ENCODE data around the gene PSMG4. TPM values are rescaled to one million over a fixed set of nuclear protein-coding genes. Genes with fewer than 3 reads are reported as not detected.

Gene PSMG4
- total and polyA plus RNA-seq, 10 of the 15 experiments (the other 5 are each of a cell fraction or from before 2014, with no cell fraction given): 7.1 to 62.6 (median 29.8) TPM

- TF ChIP-seq ELK1 (IDR thresholded peaks at IDR 0.05; ENCODE audit: low read depth, low read length) (no peak), CEBPB (IDR thresholded peaks at IDR 0.05; ENCODE audit: borderline replicate concordance in 1 of 2, low read depth in 2 of 2, low read length in 2 of 2) (no peak), CEBPZ (IDR thresholded peaks at IDR 0.05; ENCODE audit: low read depth, low read length) (no peak), E2F8 (IDR thresholded peaks at IDR 0.05; ENCODE audit: low read depth, partially characterized antibody) (no peak), BCL3 (IDR thresholded peaks at IDR 0.05; ENCODE audit: borderline replicate concordance, insufficient read depth, low read depth, low read length, poor library complexity, severe bottlenecking) (no peak), ZNF24 (IDR thresholded peaks at IDR 0.05) (no peak), SMAD5 (IDR thresholded peaks at IDR 0.05; ENCODE audit: low read depth) (no peak), GATAD2B (conservative IDR thresholded peaks at IDR 0.05; ENCODE audit: low read depth) (no peak), NFXL1 (IDR thresholded peaks at IDR 0.05; ENCODE audit: borderline replicate concordance) (no peak)
Observed at GRCh38 chr6:3267162-3267561, 8.4 kb downstream of the PSMG4 start (continued).

All from GM12878 (cell line).